Ishikawa (cell line): ENCODE data around the gene DMXL2.
A peak's percentile ranks its signal among the peaks of the same experiment; 100 is the strongest.

Experiments used
- CEBPB ChIP-seq: IDR thresholded peaks from 2 replicates; pipeline ENCODE4 v1.6.1; 2012
- CREB1 ChIP-seq: IDR thresholded peaks from 2 replicates; pipeline ENCODE4 v1.6.1; 2012; ENCODE audit warnings: low read depth
- EGR1 ChIP-seq: IDR thresholded peaks from 2 replicates; pipeline ENCODE4 v1.6.1; 2012
- EP300 ChIP-seq: IDR thresholded peaks from 2 replicates; pipeline ENCODE4 v1.6.1; 2012; ENCODE audit warnings: borderline replicate concordance
- FOXM1 ChIP-seq: IDR thresholded peaks from 2 replicates; pipeline ENCODE4 v1.6.1; 2012; ENCODE audit warnings: low read depth, borderline replicate concordance
- NFIC ChIP-seq: IDR thresholded peaks from 2 replicates; pipeline ENCODE4 v1.6.1; 2012
- RAD21 ChIP-seq: IDR thresholded peaks from 2 replicates; pipeline ENCODE4 v1.6.1; 2012; ENCODE audit warnings: low read depth
- TAF1 ChIP-seq: IDR thresholded peaks from 2 replicates; pipeline ENCODE4 v1.6.1; 2012; ENCODE audit warnings: low read depth, mild to moderate bottlenecking
- TCF12 ChIP-seq: IDR thresholded peaks from 2 replicates; pipeline ENCODE4 v1.6.1; 2012; ENCODE audit warnings: low read depth
- TEAD4 ChIP-seq: IDR thresholded peaks from 2 replicates; pipeline ENCODE4 v1.6.1; 2012
- YY1 ChIP-seq: IDR thresholded peaks from 2 replicates; pipeline ENCODE4 v1.6.1; 2012; ENCODE audit warnings: low read depth
- ZBTB7A ChIP-seq: IDR thresholded peaks from 2 replicates; pipeline ENCODE4 v1.6.1; 2012; ENCODE audit warnings: low read depth
- TF ChIP-seq, protein P1 (sequence below): IDR thresholded peaks from 2 replicates; pipeline ENCODE4 v1.6.1; 2012
- TF ChIP-seq, protein P2 (sequence below): IDR thresholded peaks from 2 replicates; pipeline ENCODE4 v1.6.1; 2012; ENCODE audit warnings: low read depth, mild to moderate bottlenecking
- TF ChIP-seq, protein P3 (sequence below): IDR thresholded peaks from 2 replicates; pipeline ENCODE4 v1.6.1; 2012

The DMXL2 gene

DNA sequence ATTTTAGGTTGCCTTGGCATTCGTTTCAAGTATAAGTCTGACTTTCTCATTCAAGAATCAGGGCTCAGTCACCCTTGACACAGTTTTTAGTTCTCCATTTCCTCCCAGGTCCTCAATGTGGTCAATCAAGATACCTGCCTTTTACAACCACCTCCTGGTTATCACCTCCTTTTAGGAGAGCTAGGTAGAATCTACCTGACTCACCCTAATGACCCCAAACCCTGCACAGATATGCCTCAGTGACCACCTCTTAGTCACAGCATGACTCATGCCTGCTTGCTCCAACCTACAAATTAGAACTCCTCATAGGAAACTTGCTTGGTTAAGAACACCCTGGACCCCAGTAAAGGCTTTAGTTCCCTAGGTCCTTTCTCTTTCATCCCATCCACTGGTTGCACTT lies 22.5 kb downstream of the DMXL2 start:
- TF ChIP-seq ZBTB7A (no peak), TEAD4 (0 out of 2 replicates have a peak, but pooled peaks have one; percentile 23)
- TF ChIP-seq, protein P1, sequence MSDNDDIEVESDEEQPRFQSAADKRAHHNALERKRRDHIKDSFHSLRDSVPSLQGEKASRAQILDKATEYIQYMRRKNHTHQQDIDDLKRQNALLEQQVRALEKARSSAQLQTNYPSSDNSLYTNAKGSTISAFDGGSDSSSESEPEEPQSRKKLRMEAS: 0 out of 2 replicates have a peak, but pooled peaks have one; percentile 16

DNA sequence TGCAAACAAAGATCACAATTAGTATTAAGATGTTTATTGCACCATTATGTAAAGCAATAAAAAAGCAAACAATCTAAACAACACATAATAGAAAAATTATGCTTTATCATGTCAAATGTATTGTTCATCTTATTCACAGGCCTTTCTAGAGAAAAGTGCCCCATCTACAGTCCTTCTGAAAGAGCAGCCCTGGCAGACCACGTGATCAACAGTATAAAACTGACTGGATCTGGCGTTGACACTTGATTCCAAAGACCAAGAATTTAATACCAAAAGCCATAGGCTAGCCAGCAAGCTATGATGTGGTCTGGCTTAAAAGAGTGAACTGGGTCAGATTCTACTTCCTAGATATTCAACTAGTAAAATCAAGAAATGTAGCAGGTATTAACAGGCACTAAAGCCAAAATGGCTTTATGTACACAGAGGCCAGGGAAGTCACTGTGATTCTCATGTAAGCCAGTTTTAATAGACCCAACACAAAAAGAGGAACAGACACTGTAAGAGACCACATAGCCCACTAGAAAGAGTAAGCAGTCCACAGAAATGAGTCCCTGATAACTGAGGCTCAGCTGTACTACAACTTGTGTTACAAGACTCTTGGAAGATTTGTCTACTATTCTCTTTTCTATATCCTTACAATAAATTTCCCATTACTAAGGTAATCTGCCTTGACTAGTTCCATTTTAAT lies 32.5 kb downstream of the DMXL2 start:
- no peak for TF ChIP-seq FOXM1
- no peak for TF ChIP-seq ZBTB7A
- TF ChIP-seq YY1: no peak
- TF ChIP-seq NFIC: no peak

DNA sequence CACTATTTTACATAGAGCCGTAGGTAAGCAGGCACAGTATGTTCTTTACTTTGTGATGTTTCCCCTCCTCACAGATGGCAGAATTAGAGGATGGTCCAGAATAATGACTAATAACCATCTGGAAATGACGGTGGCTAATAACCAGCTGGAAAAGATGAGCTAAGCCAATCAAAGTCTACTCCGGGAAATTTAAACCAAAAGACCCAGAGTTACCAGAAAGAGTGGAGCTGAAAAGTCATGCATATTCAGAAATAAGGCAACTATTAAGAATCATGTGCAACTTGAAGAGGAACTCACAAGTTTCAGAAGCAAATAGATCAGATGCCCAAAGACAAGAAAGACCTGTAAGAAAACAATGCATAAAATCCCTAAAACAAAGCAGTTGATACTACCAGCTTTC lies 33.6 kb downstream of the DMXL2 start:
- TF ChIP-seq, protein P2, sequence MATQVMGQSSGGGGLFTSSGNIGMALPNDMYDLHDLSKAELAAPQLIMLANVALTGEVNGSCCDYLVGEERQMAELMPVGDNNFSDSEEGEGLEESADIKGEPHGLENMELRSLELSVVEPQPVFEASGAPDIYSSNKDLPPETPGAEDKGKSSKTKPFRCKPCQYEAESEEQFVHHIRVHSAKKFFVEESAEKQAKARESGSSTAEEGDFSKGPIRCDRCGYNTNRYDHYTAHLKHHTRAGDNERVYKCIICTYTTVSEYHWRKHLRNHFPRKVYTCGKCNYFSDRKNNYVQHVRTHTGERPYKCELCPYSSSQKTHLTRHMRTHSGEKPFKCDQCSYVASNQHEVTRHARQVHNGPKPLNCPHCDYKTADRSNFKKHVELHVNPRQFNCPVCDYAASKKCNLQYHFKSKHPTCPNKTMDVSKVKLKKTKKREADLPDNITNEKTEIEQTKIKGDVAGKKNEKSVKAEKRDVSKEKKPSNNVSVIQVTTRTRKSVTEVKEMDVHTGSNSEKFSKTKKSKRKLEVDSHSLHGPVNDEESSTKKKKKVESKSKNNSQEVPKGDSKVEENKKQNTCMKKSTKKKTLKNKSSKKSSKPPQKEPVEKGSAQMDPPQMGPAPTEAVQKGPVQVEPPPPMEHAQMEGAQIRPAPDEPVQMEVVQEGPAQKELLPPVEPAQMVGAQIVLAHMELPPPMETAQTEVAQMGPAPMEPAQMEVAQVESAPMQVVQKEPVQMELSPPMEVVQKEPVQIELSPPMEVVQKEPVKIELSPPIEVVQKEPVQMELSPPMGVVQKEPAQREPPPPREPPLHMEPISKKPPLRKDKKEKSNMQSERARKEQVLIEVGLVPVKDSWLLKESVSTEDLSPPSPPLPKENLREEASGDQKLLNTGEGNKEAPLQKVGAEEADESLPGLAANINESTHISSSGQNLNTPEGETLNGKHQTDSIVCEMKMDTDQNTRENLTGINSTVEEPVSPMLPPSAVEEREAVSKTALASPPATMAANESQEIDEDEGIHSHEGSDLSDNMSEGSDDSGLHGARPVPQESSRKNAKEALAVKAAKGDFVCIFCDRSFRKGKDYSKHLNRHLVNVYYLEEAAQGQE: no peak
- no peak for TF ChIP-seq TAF1

DNA sequence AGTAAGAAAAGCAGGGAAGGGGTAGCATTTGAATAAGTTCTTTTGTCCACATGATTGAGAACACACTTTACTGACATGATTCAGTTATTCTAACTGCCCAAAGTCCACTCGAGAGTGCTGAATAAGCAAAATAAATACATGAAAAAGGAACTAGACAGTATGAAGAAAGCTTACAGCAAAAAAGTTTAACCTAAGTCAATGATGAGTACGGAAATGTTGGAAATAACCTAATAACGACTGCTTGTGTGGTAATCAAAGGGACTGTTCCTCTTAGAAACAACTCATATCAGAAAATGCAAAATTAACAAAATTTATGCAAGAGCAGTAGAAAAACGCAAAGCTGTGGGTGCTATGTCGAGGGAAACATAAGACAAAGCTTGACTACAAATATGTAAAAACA lies 36.6 kb downstream of the DMXL2 start:
- no peak for TF ChIP-seq TEAD4
- TF ChIP-seq EGR1: no peak
- no peak for TF ChIP-seq YY1
- no peak for TF ChIP-seq CEBPB

DNA sequence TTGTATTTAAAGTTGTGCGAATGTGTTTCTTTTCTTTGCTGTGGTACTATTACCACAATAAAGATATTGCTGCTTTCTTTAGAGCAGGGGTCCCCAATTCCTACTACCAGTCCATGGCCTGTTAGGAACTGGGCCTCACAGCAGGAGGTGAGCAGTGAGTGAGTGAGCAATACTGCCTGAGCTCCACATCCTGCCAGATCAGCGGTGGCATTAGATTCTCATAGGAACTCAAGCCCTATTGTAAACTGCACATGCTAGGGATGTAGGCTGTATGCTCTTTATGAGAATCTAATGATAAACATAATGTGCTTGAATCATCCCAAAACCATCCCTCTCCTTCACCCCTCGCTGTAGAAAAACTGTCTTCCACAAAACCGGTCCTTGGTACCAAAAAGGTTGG lies 41.6 kb downstream of the DMXL2 start:
- no peak for TF ChIP-seq FOXM1
- no peak for TF ChIP-seq TCF12
- TF ChIP-seq ZBTB7A: no peak
- TF ChIP-seq, protein P2: no peak
- TF ChIP-seq EP300: no peak
- TF ChIP-seq CREB1: no peak
- no peak for TF ChIP-seq YY1
- TF ChIP-seq TEAD4: no peak
- TF ChIP-seq NFIC: no peak
- TF ChIP-seq, protein P3, sequence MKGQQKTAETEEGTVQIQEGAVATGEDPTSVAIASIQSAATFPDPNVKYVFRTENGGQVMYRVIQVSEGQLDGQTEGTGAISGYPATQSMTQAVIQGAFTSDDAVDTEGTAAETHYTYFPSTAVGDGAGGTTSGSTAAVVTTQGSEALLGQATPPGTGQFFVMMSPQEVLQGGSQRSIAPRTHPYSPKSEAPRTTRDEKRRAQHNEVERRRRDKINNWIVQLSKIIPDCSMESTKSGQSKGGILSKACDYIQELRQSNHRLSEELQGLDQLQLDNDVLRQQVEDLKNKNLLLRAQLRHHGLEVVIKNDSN: no peak
- TF ChIP-seq, protein P1: no peak
- TF ChIP-seq RAD21: no peak
- TF ChIP-seq CEBPB: no peak
- no peak for TF ChIP-seq EGR1
- no peak for TF ChIP-seq TAF1

DNA sequence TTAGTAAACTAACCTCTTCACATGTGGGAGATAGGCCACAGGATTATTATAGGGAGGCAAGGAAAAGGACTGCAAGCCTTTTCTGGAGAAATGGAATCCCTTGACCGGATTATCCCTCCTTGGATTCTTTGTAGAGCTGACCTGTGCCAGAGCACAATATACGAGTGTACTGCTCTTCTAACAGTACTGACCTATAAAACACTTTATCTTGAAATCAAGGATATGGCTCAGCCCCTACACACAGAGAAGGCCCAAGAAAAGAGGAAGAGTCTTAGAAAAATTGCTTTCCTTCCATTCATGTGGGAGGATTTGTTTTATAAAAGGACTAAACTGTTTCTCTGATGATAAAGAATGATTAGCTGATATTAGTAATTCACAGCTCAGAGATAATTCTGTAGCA lies 42.2 kb downstream of the DMXL2 start:
- TF ChIP-seq EP300 (no peak), TAF1 (no peak), TEAD4 (no peak), FOXM1 (no peak)

DNA sequence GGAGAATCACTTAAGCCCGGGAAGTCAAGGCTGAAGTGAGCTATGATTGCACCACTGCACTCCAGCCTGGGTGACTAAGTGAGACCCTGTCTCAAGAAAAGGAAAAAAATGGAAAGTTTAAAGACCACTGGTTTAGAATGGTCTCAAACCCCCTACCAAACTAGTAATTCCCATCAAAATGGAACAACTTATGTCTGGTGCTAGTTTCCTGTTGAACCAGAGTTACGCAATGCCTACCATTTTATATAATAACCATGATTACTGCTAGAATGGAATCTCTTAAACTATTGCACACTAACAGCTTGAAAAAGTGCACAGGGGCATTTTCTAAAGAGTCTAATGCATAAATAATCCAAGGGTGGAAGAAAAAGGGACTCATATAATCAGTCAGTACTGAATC lies 43.6 kb downstream of the DMXL2 start:
- TF ChIP-seq FOXM1 (no peak), CEBPB (peak; percentile 58; the same call in 1 of the 2 replicates), TEAD4 (no peak), NFIC (no peak)

DNA sequence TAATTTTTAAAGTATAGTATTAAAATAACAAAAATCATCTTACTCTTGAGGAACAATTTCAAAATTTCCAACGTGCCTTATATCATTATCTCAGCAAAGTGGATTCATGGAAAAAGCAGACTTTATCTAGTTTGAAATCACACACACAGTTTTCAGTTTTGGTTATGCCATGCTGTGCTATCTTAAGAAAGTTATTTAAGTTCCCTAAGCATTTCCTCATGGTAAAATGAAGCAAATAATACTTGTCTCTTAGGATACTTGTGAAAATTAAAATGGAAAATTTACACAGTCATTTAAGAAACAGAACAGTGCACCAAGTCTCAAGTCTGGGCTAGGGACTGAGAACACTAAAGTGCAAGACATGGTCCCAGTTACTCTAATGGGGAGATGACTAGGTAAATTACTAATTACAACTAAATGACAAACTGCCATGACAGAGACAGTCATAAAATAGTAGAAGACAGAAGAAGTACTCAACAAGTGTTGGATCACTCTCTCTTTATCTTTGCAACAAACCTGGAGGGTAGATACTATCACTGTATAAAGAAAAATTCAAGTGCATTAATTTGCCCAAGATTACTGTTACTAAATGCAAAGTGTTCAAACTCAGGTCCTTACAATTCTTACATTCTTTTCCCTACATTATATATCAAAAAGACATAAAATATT lies 44.8 kb downstream of the DMXL2 start:
- TF ChIP-seq CEBPB: no peak
- no peak for TF ChIP-seq TAF1
- no peak for TF ChIP-seq ZBTB7A
- TF ChIP-seq TEAD4: no peak
- no peak for TF ChIP-seq FOXM1
- no peak for TF ChIP-seq RAD21
- no peak for TF ChIP-seq EGR1
- TF ChIP-seq TCF12: no peak
- no peak for TF ChIP-seq CREB1
- TF ChIP-seq, protein P2: no peak
- no peak for TF ChIP-seq EP300
- TF ChIP-seq, protein P1: no peak
- TF ChIP-seq, protein P3: no peak
- no peak for TF ChIP-seq NFIC
- no peak for TF ChIP-seq YY1
